ENCODE results near the gene PARP12. TPM values are rescaled to one million over a fixed set of nuclear protein-coding genes. Genes with fewer than 3 reads are reported as not detected.

The PARP12 gene
- total and polyA plus RNA-seq, 2 of the 13 experiments (the other 11 are each of a cell fraction or from before 2014, with no cell fraction given) = 15.5 to 35.2 TPM

- TF ChIP-seq ZNF644 (CRISPR knock-in tag; IDR thresholded peaks at IDR 0.05; ENCODE audit: low read depth) (no peak), ZNF672 (CRISPR knock-in tag; IDR thresholded peaks at IDR 0.05) (no peak), PRDM10 (CRISPR knock-in tag; IDR thresholded peaks at IDR 0.05; ENCODE audit: low read depth) (no peak), ZNF607 (CRISPR knock-in tag; IDR thresholded peaks at IDR 0.05; ENCODE audit: borderline replicate concordance) (no peak), BRD4 (CRISPR knock-in tag; IDR thresholded peaks at IDR 0.05) (0 out of 2 replicates have a peak, but pooled peaks have one; percentile 12), ZBTB20 (CRISPR knock-in tag; IDR thresholded peaks at IDR 0.05; ENCODE audit: borderline replicate concordance, low read depth) (no peak), ZNF292 (CRISPR knock-in tag; IDR thresholded peaks at IDR 0.05; ENCODE audit: borderline replicate concordance, low read depth) (no peak), ZNF841 (CRISPR knock-in tag; IDR thresholded peaks at IDR 0.05; ENCODE audit: borderline replicate concordance) (no peak), ONECUT2 (CRISPR knock-in tag; IDR thresholded peaks at IDR 0.05) (no peak), ATF3 (CRISPR knock-in tag; IDR thresholded peaks at IDR 0.05) (0 out of 2 replicates have a peak, but pooled peaks have one; percentile 22), KAT8 (CRISPR knock-in tag; IDR thresholded peaks at IDR 0.05) (peak; percentile 69; the same call in 1 of the 2 replicates), ZNF318 (CRISPR knock-in tag; IDR thresholded peaks at IDR 0.05) (no peak), KAT2B (IDR thresholded peaks at IDR 0.05; ENCODE audit: borderline replicate concordance, low read depth, low read length) (no peak), MTERF4 (CRISPR knock-in tag; IDR thresholded peaks at IDR 0.05) (no peak; the same call in 1 of the 2 replicates), ZNF761 (CRISPR knock-in tag; conservative IDR thresholded peaks at IDR 0.05) (no peak)
Measured at GRCh38 chr7:140062528-140063299, at the start of gene PARP12 (continued).
